H9 (cell line): Measurements from ENCODE around the gene MYOM1. TPM values are rescaled to one million over a fixed set of nuclear protein-coding genes. Genes with fewer than 3 reads are reported as not detected.

Experiments used
- DNase-seq: peaks from one replicate; pipeline ENCODE4 v3.0.0-alpha.2; 2017
- H2AFZ ChIP-seq: one replicate; pipeline ENCODE4 v1.6.1; 2013; ENCODE audit warnings: mild to moderate bottlenecking, low read length, control low read depth, moderate library complexity
- H2AK5ac ChIP-seq: 2 replicates; pipeline ENCODE4 v1.6.1; 2013; ENCODE audit warnings: low read length, control low read depth, mixed read lengths; ENCODE audit not compliant: insufficient read length
- H2BK120ac ChIP-seq: one replicate; pipeline ENCODE4 v1.6.1; 2013; ENCODE audit warnings: low read depth, mild to moderate bottlenecking, low read length, control low read depth, inconsistent platforms; ENCODE audit not compliant: poor library complexity, severe bottlenecking
- H2BK12ac ChIP-seq: 2 replicates; pipeline ENCODE4 v1.6.1; 2013; ENCODE audit warnings: low read length, control low read depth, mixed read lengths, low read depth; ENCODE audit not compliant: insufficient read length
- H2BK15ac ChIP-seq: 2 replicates; pipeline ENCODE4 v1.6.1; 2013; ENCODE audit warnings: low read depth, low read length, control low read depth
- H2BK20ac ChIP-seq: one replicate; pipeline ENCODE4 v1.6.1; 2013; ENCODE audit warnings: low read depth, mild to moderate bottlenecking, low read length, control low read depth, inconsistent platforms; ENCODE audit not compliant: poor library complexity, severe bottlenecking
- H2BK5ac ChIP-seq: 2 replicates; pipeline ENCODE4 v1.6.1; 2013; ENCODE audit warnings: low read length, control low read depth, mixed read lengths; ENCODE audit not compliant: insufficient read length
- H3K14ac ChIP-seq: 2 replicates; pipeline ENCODE4 v1.6.1; 2013; ENCODE audit warnings: low read length, control low read depth; ENCODE audit not compliant: insufficient read depth
- H3K18ac ChIP-seq: 2 replicates; pipeline ENCODE4 v1.6.1; 2013; ENCODE audit warnings: low read depth, mild to moderate bottlenecking, mixed read lengths, low read length, control low read depth; ENCODE audit not compliant: insufficient read length
- H3K23ac ChIP-seq: 2 replicates; pipeline ENCODE4 v1.6.1; 2013; ENCODE audit warnings: low read length, control low read depth, mixed read lengths, low read depth; ENCODE audit not compliant: insufficient read length
- H3K23me2 ChIP-seq: 2 replicates; pipeline ENCODE4 v1.6.1; 2013; ENCODE audit warnings: low read depth, mild to moderate bottlenecking, mixed read lengths, low read length, control low read depth; ENCODE audit not compliant: insufficient read length, poor library complexity, severe bottlenecking
- H3K27ac ChIP-seq: 2 replicates; pipeline ENCODE4 v1.5.1; 2013; ENCODE audit warnings: low read length, control low read depth, mixed read lengths, low read depth; ENCODE audit not compliant: insufficient read length
- H3K27me3 ChIP-seq: 2 replicates; pipeline ENCODE4 v1.6.1; 2013; ENCODE audit warnings: low read length, control low read depth, inconsistent platforms; ENCODE audit not compliant: insufficient read depth
- H3K4ac ChIP-seq: 2 replicates; pipeline ENCODE4 v1.6.1; 2013; ENCODE audit warnings: low read depth, mild to moderate bottlenecking, control low read depth, inconsistent platforms, low read length, moderate library complexity
- H3K4me1 ChIP-seq: 2 replicates; pipeline ENCODE4 v1.6.1; 2013; ENCODE audit warnings: low read length, control low read depth, inconsistent platforms; ENCODE audit not compliant: insufficient read depth
- H3K4me2 ChIP-seq: 2 replicates; pipeline ENCODE4 v1.6.1; 2013; ENCODE audit warnings: low read length, control low read depth, mixed read lengths; ENCODE audit not compliant: insufficient read length, insufficient read depth
- H3K56ac ChIP-seq: 2 replicates; pipeline ENCODE4 v1.6.1; 2013; ENCODE audit warnings: low read depth, mild to moderate bottlenecking, mixed read lengths, low read length, control low read depth; ENCODE audit not compliant: insufficient read length
- H3K79me1 ChIP-seq: 2 replicates; pipeline ENCODE4 v1.6.1; 2013; ENCODE audit warnings: low read depth, mild to moderate bottlenecking, moderate library complexity, low read length, control low read depth, inconsistent platforms; ENCODE audit not compliant: insufficient read depth, poor library complexity, severe bottlenecking
- H3K79me2 ChIP-seq: 2 replicates; pipeline ENCODE4 v1.6.1; 2013; ENCODE audit warnings: low read length, control low read depth, inconsistent platforms; ENCODE audit not compliant: insufficient read depth
- H3K9ac ChIP-seq: 2 replicates; pipeline ENCODE4 v1.6.1; 2013; ENCODE audit warnings: low read length, control low read depth, mixed read lengths; ENCODE audit not compliant: insufficient read length; ENCODE audit errors: extremely low read depth
- H3K9me3 ChIP-seq: one replicate; pipeline ENCODE4 v1.6.1; 2013; ENCODE audit warnings: low read depth, low read length, inconsistent platforms; ENCODE audit not compliant: control insufficient read depth
- H3T11ph ChIP-seq: one replicate; pipeline ENCODE4 v1.6.1; 2013; ENCODE audit warnings: mild to moderate bottlenecking, low read length, control low read depth, inconsistent platforms
- H4K20me1 ChIP-seq: one replicate; pipeline ENCODE4 v1.6.1; 2013; ENCODE audit not compliant: control insufficient read depth, insufficient read length, insufficient read depth
- H4K5ac ChIP-seq: 2 replicates; pipeline ENCODE4 v1.6.1; 2013; ENCODE audit warnings: low read depth, mild to moderate bottlenecking, mixed read lengths, low read length, control low read depth; ENCODE audit not compliant: insufficient read length
- H4K8ac ChIP-seq: replicated peaks from 2 replicates; pipeline ENCODE4 v1.6.1; 2013; ENCODE audit warnings: low read length, control low read depth, mixed read lengths, low read depth; ENCODE audit not compliant: insufficient read length
- H4K91ac ChIP-seq: 2 replicates; pipeline ENCODE4 v1.6.1; 2013; ENCODE audit warnings: low read depth, mild to moderate bottlenecking, moderate library complexity, mixed read lengths, low read length, control low read depth; ENCODE audit not compliant: insufficient read length
- H3K27ac Mint-ChIP-seq, 3 experiments: 2 replicates in 2 of 3; 3 replicates in 1 of 3; pipeline ENCODE4 v1.8.0; 2020 to 2021; ENCODE audit warnings: mixed read lengths in 3 of 3, mild to moderate bottlenecking in 1 of 3, moderate library complexity in 1 of 3
- H3K27me3 Mint-ChIP-seq: 2 replicates; pipeline ENCODE4 v1.8.0; 2021; ENCODE audit warnings: low read depth, mild to moderate bottlenecking, moderate library complexity, mixed read lengths
- H3K36me3 Mint-ChIP-seq, 3 experiments: 2 replicates in 2 of 3; 3 replicates in 1 of 3; pipeline ENCODE4 v1.8.0; 2020 to 2021; ENCODE audit warnings: low read depth in 3 of 3, mixed read lengths in 3 of 3; ENCODE audit not compliant: insufficient read depth in 1 of 3
- H3K4me1 Mint-ChIP-seq, 2 experiments: 2 replicates each; pipeline ENCODE4 v1.8.0; 2020; ENCODE audit warnings: mixed read lengths in 2 of 2
- H3K4me3 Mint-ChIP-seq, 2 experiments: 2 replicates in 1 of 2; 3 replicates in 1 of 2; pipeline ENCODE4 v1.8.0; 2020 to 2021; ENCODE audit warnings: mild to moderate bottlenecking in 2 of 2, mixed read lengths in 2 of 2, moderate library complexity in 1 of 2
- H3K9me3 Mint-ChIP-seq, 2 experiments: 2 replicates in 1 of 2; 3 replicates in 1 of 2; pipeline ENCODE4 v1.8.0; 2020; ENCODE audit warnings: mild to moderate bottlenecking in 2 of 2, mixed read lengths in 2 of 2, moderate library complexity in 1 of 2
- WGBS: extraction: QIAGEN DNeasy Blood & Tissue Kit; methylation state at CpG from one replicate; pipeline ENCODE4 v1.1.7; 2013; ENCODE audit warnings: missing lambda C conversion rate, low lambda C conversion rate, mixed read lengths; ENCODE audit not compliant: insufficient read length; ENCODE audit errors: extremely low coverage; 5-methylcytosine and 5-hydroxymethylcytosine counted together
- total RNA-seq: library from RNA; stranded (reverse); gene quantifications from 2 replicates; pipeline ENCODE4 v1.2.1, GENCODE V29; 2021
- TF ChIP-seq, protein P1 (sequence below): fragments of 200-600 bp; sonication (generic); conservative IDR thresholded peaks from 3 replicates; pipeline ENCODE4 v1.8.0; 2021; ENCODE audit warnings: antibody characterized with exemption, mild to moderate bottlenecking

The MYOM1 gene
- total RNA-seq, 1 experiment from 2014 or later: 0.17 TPM

- no peak overlapping the region for H2BK5ac ChIP-seq
- no peaks in the 10 kb centered on the region for H3K79me1 ChIP-seq
- H4K20me1 ChIP-seq: no peaks in the 10 kb centered on the region
- Mint-ChIP-seq H3K4me3 (no peak overlapping the region), H3K27me3 (no peaks in the 10 kb centered on the region), H3K9me3 (no peaks in the 10 kb centered on the region), H3K4me1 (0 out of 4 replicates have a peak, but pooled peaks cover 0 to 3% of the 10 kb centered on the region in 2 experiments), H3K36me3 (no peaks in the 10 kb centered on the region), H3K27ac (no peak overlapping the region)
- WGBS: no CpG with 5 or more reads among the region's 2 CpGs
- no peak overlapping the region for H3K23ac ChIP-seq
- no peak overlapping the region for H3K18ac ChIP-seq
- DNase-seq: no peak
- H3K4ac ChIP-seq: no peak overlapping the region
- no peak overlapping the region for H3K27ac ChIP-seq
- H3K14ac ChIP-seq: no peak overlapping the region
- H4K5ac ChIP-seq: no peak overlapping the region
- H2BK12ac ChIP-seq: no peak overlapping the region
- no peaks in the 10 kb centered on the region for H3K79me2 ChIP-seq
- no peak overlapping the region for H3K4me2 ChIP-seq
- H2AK5ac ChIP-seq: no peak overlapping the region
- H2BK120ac ChIP-seq: no peak overlapping the region
- no peaks in the 10 kb centered on the region for H3K27me3 ChIP-seq
- no peak overlapping the region for H2BK15ac ChIP-seq
- no peaks in the 10 kb centered on the region for H3K23me2 ChIP-seq
- H4K8ac ChIP-seq: no peak overlapping the region
- H3K9me3 ChIP-seq: no peaks in the 10 kb centered on the region
- no peak overlapping the region for H2BK20ac ChIP-seq
- no peak overlapping the region for H4K91ac ChIP-seq
- no peak overlapping the region for H3T11ph ChIP-seq
- H3K9ac ChIP-seq: no peak overlapping the region
- TF ChIP-seq, protein P1, sequence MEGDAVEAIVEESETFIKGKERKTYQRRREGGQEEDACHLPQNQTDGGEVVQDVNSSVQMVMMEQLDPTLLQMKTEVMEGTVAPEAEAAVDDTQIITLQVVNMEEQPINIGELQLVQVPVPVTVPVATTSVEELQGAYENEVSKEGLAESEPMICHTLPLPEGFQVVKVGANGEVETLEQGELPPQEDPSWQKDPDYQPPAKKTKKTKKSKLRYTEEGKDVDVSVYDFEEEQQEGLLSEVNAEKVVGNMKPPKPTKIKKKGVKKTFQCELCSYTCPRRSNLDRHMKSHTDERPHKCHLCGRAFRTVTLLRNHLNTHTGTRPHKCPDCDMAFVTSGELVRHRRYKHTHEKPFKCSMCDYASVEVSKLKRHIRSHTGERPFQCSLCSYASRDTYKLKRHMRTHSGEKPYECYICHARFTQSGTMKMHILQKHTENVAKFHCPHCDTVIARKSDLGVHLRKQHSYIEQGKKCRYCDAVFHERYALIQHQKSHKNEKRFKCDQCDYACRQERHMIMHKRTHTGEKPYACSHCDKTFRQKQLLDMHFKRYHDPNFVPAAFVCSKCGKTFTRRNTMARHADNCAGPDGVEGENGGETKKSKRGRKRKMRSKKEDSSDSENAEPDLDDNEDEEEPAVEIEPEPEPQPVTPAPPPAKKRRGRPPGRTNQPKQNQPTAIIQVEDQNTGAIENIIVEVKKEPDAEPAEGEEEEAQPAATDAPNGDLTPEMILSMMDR: no peak
- H2AFZ ChIP-seq: no peak overlapping the region
- no peak overlapping the region for H3K56ac ChIP-seq
- H3K4me1 ChIP-seq: no peaks in the 10 kb centered on the region
Measured at GRCh38 chr18:3192752-3193151, 27.0 kb downstream of the MYOM1 start.
